ENCODE measurements around the gene RHOD.

DNA sequence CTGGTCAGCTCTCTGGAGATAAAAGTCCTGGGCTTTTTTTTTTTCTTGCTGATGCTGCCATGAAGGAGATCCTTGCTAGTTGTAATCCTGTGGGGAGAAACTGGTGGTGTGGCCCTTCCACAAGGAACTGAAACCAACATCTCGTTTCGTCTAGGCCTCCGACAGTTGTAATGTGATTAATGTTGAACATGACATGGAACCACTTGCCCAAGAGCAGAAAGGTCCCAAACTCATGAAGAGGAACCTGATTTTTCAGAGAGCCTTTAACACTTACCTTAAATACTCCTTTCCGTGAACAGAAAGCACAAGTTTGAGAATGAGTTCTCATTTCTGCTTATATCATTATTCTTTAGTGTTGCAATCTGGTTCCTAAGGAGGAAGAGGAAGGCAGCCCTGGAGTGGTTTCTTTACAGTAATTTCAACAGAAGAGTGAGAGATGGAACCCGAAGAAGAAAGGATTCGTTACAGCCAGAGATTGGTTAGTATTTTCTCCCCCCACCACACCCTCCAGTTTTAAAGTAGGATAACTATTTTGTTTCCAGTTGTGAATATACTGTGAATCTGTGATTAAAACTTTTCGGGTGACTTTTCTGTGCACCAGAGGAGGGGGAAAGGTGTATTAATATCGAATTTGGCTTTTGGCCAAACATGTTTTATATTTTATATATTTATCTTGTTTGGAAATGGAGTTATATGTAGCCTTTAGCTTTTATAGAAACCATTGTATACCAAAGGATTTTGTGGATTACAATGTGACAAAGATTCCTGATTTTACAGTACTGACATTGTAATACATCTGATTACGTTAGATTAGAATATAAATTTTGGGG, 64.4 kb downstream of the RHOD start:
- TF ChIP-seq, protein P1, sequence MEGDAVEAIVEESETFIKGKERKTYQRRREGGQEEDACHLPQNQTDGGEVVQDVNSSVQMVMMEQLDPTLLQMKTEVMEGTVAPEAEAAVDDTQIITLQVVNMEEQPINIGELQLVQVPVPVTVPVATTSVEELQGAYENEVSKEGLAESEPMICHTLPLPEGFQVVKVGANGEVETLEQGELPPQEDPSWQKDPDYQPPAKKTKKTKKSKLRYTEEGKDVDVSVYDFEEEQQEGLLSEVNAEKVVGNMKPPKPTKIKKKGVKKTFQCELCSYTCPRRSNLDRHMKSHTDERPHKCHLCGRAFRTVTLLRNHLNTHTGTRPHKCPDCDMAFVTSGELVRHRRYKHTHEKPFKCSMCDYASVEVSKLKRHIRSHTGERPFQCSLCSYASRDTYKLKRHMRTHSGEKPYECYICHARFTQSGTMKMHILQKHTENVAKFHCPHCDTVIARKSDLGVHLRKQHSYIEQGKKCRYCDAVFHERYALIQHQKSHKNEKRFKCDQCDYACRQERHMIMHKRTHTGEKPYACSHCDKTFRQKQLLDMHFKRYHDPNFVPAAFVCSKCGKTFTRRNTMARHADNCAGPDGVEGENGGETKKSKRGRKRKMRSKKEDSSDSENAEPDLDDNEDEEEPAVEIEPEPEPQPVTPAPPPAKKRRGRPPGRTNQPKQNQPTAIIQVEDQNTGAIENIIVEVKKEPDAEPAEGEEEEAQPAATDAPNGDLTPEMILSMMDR (IDR thresholded peaks at IDR 0.05 in 8 of 11, conservative IDR thresholded peaks at IDR 0.05 in 3 of 11) = no peak
- TF ChIP-seq POLR2A (IDR thresholded peaks at IDR 0.05) = peak in 1 of 3 donors; percentile 62
- TF ChIP-seq POLR2AphosphoS5 (IDR thresholded peaks at IDR 0.05) = peak in 1 of 3 donors; percentile 77

All from spleen (tissue), 7 donors.